ENCODE results near the gene RNF141.

Gene RNF141

GRCh38 chr11:10478574-10479550 is 62.1 kb downstream of the RNF141 start:
- DNase-seq: no peak

- no peak for DNase-seq
Measured at GRCh38 chr11:10478066-10478465, 62.9 kb downstream of the RNF141 start.

GRCh38 chr11:10477690-10478046 is 63.3 kb downstream of the RNF141 start:
- no peak for DNase-seq

GRCh38 chr11:10476927-10477689 is 63.9 kb downstream of the RNF141 start:
- DNase-seq: no peak

GRCh38 chr11:10476342-10476741 is 64.6 kb downstream of the RNF141 start:
- no peak for DNase-seq

- no peak for DNase-seq
Measured at GRCh38 chr11:10474551-10474950, 66.4 kb downstream of the RNF141 start.

- no peak for DNase-seq
Measured at GRCh38 chr11:10473371-10473770, 67.6 kb downstream of the RNF141 start.

- no peak for DNase-seq
Measured at GRCh38 chr11:10462746-10463300, 78.2 kb downstream of the RNF141 start.
